ENCODE measurements around the gene PPP1R14C. TPM values are rescaled to one million over a fixed set of nuclear protein-coding genes. Genes with fewer than 3 reads are reported as not detected.

The PPP1R14C gene
- total RNA-seq, 1 experiment from 2014 or later = 2.5 TPM

DNA sequence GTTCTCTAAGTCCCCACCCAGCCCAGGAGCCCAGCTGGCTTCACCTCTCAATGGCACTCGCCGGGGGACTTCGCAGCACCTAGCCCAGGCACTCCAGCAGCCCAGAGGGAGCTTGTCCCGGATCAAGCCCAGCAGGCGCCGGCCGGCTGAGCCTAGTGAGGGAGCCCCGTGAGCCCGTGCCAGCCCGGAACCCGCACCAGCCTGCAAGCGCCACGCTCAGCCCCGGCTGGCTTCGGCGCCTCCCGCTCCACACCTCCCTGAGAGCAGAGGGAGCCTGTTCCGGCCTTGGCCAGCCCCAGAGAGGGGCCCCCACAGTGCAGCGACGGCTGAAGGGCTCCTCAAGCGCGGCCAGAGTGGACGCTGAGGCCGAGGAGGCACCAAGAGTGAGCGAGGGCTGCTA is 27.1 kb upstream of the PPP1R14C start:
- POLR2A ChIA-PET = no interaction called here
- Histone ChIP-seq H3K9me3 (no peaks in the 10 kb centered on the region), H3K27me3 (replicated peaks; ENCODE audit: control insufficient read depth, insufficient read depth, low read length) (no peaks in the 10 kb centered on the region), H3K4me1 (peaks cover 16% of the 10 kb centered on the region; the same call in 1 of the 2 replicates), H3K36me3 (ENCODE audit: control insufficient read depth, insufficient read depth, low read length) (no peaks in the 10 kb centered on the region; the same call in 1 of the 2 replicates), H3K4me3 (ENCODE audit: low read depth, low read length) (no peak overlapping the region)
- Mint-ChIP-seq H3K4me3 (ENCODE audit: unreplicated experiment) (no peak overlapping the region), H3K27ac (ENCODE audit: unreplicated experiment) (no peak overlapping the region), H3K9me3 (ENCODE audit: unreplicated experiment) (no peaks in the 10 kb centered on the region), H3K36me3 (ENCODE audit: insufficient read depth, unreplicated experiment) (no peaks in the 10 kb centered on the region), H3K4me1 (ENCODE audit: low read depth, unreplicated experiment) (peaks cover 11% of the 10 kb centered on the region), H3K27me3 (ENCODE audit: insufficient read depth, unreplicated experiment) (no peaks in the 10 kb centered on the region)
- intact Hi-C loops (cut with micrococcal nuclease; ENCODE audit: unreplicated experiment) = no loop called here
- CTCF ChIA-PET = no interaction called here
- BruUV-seq (replicated peaks) = no TSS peak
- TF ChIP-seq, protein P1, sequence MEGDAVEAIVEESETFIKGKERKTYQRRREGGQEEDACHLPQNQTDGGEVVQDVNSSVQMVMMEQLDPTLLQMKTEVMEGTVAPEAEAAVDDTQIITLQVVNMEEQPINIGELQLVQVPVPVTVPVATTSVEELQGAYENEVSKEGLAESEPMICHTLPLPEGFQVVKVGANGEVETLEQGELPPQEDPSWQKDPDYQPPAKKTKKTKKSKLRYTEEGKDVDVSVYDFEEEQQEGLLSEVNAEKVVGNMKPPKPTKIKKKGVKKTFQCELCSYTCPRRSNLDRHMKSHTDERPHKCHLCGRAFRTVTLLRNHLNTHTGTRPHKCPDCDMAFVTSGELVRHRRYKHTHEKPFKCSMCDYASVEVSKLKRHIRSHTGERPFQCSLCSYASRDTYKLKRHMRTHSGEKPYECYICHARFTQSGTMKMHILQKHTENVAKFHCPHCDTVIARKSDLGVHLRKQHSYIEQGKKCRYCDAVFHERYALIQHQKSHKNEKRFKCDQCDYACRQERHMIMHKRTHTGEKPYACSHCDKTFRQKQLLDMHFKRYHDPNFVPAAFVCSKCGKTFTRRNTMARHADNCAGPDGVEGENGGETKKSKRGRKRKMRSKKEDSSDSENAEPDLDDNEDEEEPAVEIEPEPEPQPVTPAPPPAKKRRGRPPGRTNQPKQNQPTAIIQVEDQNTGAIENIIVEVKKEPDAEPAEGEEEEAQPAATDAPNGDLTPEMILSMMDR (IDR thresholded peaks at IDR 0.05; ENCODE audit: insufficient read depth in 1 of 2, low read depth in 1 of 2, low read length in 1 of 2, severe bottlenecking in 1 of 2, unreplicated experiment in 1 of 2) = no peak
- no peak for DNase-seq

DNA sequence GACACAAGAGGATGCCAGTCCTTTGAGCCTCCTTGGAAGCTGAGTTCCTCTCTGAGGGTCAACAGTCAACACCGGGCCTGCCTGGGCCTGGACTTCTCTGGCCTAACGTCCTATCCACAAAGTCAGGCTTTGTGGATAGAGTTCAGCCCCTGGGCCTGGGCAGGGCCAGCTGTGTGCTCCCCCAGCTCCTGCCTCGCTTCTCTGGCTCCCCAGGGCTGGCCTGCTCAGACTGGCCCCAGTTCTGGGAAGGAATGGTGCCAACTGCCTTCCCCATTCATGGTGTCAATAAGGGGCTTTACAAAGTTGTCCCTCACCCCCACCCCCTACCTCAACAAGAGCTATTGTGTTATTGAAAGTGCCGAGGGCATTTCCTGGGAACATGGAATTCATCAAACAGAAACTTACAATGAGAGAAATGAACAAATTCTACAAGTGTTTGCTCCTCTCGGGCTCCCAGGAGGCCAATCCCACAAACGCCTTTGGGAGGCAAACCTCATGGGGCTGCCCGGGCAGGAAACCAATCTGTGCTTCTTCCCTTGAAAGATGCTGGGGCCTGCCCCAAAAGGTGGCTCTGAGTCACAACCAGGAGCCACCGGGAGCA is 26.5 kb upstream of the PPP1R14C start:
- no peak for DNase-seq
- Mint-ChIP-seq H3K4me1 (ENCODE audit: low read depth, unreplicated experiment) (peaks cover 11% of the 10 kb centered on the region), H3K9me3 (ENCODE audit: unreplicated experiment) (no peaks in the 10 kb centered on the region), H3K4me3 (ENCODE audit: unreplicated experiment) (no peak overlapping the region), H3K36me3 (ENCODE audit: insufficient read depth, unreplicated experiment) (no peaks in the 10 kb centered on the region), H3K27ac (ENCODE audit: unreplicated experiment) (no peak overlapping the region), H3K27me3 (ENCODE audit: insufficient read depth, unreplicated experiment) (no peaks in the 10 kb centered on the region)
- Histone ChIP-seq H3K27me3 (replicated peaks; ENCODE audit: control insufficient read depth, insufficient read depth, low read length) (no peaks in the 10 kb centered on the region), H3K4me1 (peaks cover 16% of the 10 kb centered on the region; the same call in 1 of the 2 replicates), H3K36me3 (ENCODE audit: control insufficient read depth, insufficient read depth, low read length) (no peaks in the 10 kb centered on the region; the same call in 1 of the 2 replicates), H3K4me3 (ENCODE audit: low read depth, low read length) (no peak overlapping the region), H3K9me3 (no peaks in the 10 kb centered on the region)
- POLR2A ChIA-PET = interaction anchor here (0.6 kb wide), 1 partner anchor 29 kb away, joined by 3 read pairs; no protein-coding TSS in a partner anchor
- intact Hi-C loops (cut with micrococcal nuclease; ENCODE audit: unreplicated experiment) = no loop called here
- CTCF ChIA-PET = no interaction called here
- no TSS peak for BruUV-seq (replicated peaks)
- TF ChIP-seq, protein P1 (IDR thresholded peaks at IDR 0.05; ENCODE audit: insufficient read depth in 1 of 2, low read depth in 1 of 2, low read length in 1 of 2, severe bottlenecking in 1 of 2, unreplicated experiment in 1 of 2) = no peak

DNA sequence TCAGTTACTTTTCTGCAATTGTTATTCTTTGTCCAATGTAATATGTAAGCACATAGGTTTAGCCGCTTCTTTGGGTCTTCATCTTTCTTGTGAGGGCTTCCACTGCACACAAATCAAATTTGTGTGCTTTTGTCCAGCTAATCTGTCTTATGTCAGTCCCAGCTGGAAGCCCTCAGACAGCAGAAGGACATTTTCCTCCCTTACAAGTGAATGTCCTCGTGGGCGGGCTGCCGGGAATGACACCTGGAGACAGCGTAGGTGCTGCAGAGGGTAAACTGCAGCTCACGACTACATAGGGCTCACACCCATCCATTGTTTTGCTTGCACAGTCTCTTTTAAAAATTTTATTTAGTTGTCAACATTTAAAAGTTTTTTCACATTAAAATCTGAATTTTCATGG is 24.6 kb upstream of the PPP1R14C start:
- Mint-ChIP-seq H3K27ac (ENCODE audit: unreplicated experiment) (peak overlapping the region; percentile 73), H3K4me3 (ENCODE audit: unreplicated experiment) (no peak overlapping the region), H3K9me3 (ENCODE audit: unreplicated experiment) (no peaks in the 10 kb centered on the region), H3K4me1 (ENCODE audit: low read depth, unreplicated experiment) (peaks cover 11% of the 10 kb centered on the region), H3K27me3 (ENCODE audit: insufficient read depth, unreplicated experiment) (no peaks in the 10 kb centered on the region), H3K36me3 (ENCODE audit: insufficient read depth, unreplicated experiment) (no peaks in the 10 kb centered on the region)
- Histone ChIP-seq H3K9me3 (no peaks in the 10 kb centered on the region), H3K4me3 (ENCODE audit: low read depth, low read length) (no peak overlapping the region), H3K4me1 (peaks cover 16% of the 10 kb centered on the region; the same call in 1 of the 2 replicates), H3K36me3 (ENCODE audit: control insufficient read depth, insufficient read depth, low read length) (no peaks in the 10 kb centered on the region; the same call in 1 of the 2 replicates), H3K27me3 (replicated peaks; ENCODE audit: control insufficient read depth, insufficient read depth, low read length) (no peaks in the 10 kb centered on the region)
- POLR2A ChIA-PET = no interaction called here
- BruUV-seq (replicated peaks) = no TSS peak
- CTCF ChIA-PET = no interaction called here
- TF ChIP-seq, protein P1 (IDR thresholded peaks at IDR 0.05; ENCODE audit: insufficient read depth in 1 of 2, low read depth in 1 of 2, low read length in 1 of 2, severe bottlenecking in 1 of 2, unreplicated experiment in 1 of 2) = no peak
- DNase-seq = no peak
- intact Hi-C loops (cut with micrococcal nuclease; ENCODE audit: unreplicated experiment) = no loop called here

Measured in Caco-2 (cell line).